ENCODE results near the gene GADD45A. TPM values are rescaled to one million over a fixed set of nuclear protein-coding genes. Genes with fewer than 3 reads are reported as not detected.
A peak's percentile ranks its signal among the peaks of the same experiment; 100 is the strongest.

The GADD45A gene
- polyA plus RNA-seq, 1 donor (not counting 4 experiments of a cell fraction or from before 2014, with no cell fraction given): 151 TPM

DNA sequence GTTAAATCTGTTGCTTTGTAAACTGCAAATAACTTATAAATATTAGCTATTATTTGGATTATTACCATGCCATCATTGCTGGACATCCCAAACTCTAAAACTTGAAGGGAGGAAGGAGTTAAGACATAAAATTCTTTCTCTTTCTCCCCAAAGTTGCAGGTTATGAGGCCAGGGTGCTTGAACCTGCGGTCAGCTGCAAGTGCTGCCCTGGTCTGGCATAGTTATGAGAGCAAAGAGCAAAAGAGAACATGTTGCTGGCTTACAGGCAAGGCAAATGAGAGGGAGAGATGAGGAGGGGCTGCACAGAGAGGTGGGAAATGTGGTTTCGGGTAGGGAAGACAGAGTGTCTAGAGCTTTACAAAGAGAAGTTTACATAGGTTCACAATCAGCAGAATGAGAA, 30.8 kb downstream of the GADD45A start:
- H3K27me3 ChIP-seq (ENCODE audit: control insufficient read depth, extremely low read depth, insufficient read depth, low read length): no peaks in the 10 kb centered on the region
- TF ChIP-seq, protein P1, sequence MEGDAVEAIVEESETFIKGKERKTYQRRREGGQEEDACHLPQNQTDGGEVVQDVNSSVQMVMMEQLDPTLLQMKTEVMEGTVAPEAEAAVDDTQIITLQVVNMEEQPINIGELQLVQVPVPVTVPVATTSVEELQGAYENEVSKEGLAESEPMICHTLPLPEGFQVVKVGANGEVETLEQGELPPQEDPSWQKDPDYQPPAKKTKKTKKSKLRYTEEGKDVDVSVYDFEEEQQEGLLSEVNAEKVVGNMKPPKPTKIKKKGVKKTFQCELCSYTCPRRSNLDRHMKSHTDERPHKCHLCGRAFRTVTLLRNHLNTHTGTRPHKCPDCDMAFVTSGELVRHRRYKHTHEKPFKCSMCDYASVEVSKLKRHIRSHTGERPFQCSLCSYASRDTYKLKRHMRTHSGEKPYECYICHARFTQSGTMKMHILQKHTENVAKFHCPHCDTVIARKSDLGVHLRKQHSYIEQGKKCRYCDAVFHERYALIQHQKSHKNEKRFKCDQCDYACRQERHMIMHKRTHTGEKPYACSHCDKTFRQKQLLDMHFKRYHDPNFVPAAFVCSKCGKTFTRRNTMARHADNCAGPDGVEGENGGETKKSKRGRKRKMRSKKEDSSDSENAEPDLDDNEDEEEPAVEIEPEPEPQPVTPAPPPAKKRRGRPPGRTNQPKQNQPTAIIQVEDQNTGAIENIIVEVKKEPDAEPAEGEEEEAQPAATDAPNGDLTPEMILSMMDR (optimal IDR thresholded peaks at IDR 0.05 in 1 of 3, IDR thresholded peaks at IDR 0.05 in 1 of 3, conservative IDR thresholded peaks at IDR 0.05 in 1 of 3; ENCODE audit: extremely low read depth in 1 of 3, insufficient read depth in 2 of 3, low read length in 3 of 3): no peak
- no peak for TF ChIP-seq EZH2 (IDR thresholded peaks at IDR 0.05; ENCODE audit: low read length)
- H3K36me3 ChIP-seq (ENCODE audit: control insufficient read depth in 2 of 2, extremely low read depth in 1 of 2, insufficient read depth in 2 of 2, low read length in 2 of 2): peaks cover 0 to 3% of the 10 kb centered on the region in 2 experiments
- H3K9ac ChIP-seq (ENCODE audit: control insufficient read depth, extremely low read depth, insufficient read depth, low read length): no peak overlapping the region
- no peaks in the 10 kb centered on the region for H3K9me3 ChIP-seq (ENCODE audit: control insufficient read depth, low read depth, low read length)
- FAIRE-seq (no peak), DNase-seq (ENCODE audit: low read depth, low spot score) (no peak)
- no peak overlapping the region for H3K4me3 ChIP-seq (ENCODE audit: control insufficient read depth in 2 of 3, extremely low read depth in 1 of 3, insufficient read depth in 2 of 3, low read depth in 1 of 3, low read length in 3 of 3)
- H3K4me1 ChIP-seq (ENCODE audit: control insufficient read depth, extremely low read depth, insufficient read depth, low read length): peaks cover 58% of the 10 kb centered on the region
- H3K9me1 ChIP-seq (ENCODE audit: control insufficient read depth, extremely low read depth, insufficient read depth, low read length): no peaks in the 10 kb centered on the region
- H4K20me1 ChIP-seq (ENCODE audit: control insufficient read depth, extremely low read depth, insufficient read depth, low read length): no peaks in the 10 kb centered on the region
- no peak overlapping the region for H3K27ac ChIP-seq (ENCODE audit: control insufficient read depth, insufficient read depth, low read length)
- H2AFZ ChIP-seq (ENCODE audit: control insufficient read depth, low read length): no peak overlapping the region
- H3K79me2 ChIP-seq (ENCODE audit: control insufficient read depth, insufficient read depth, low read length): peaks cover 32% of the 10 kb centered on the region
- no peak overlapping the region for H3K4me2 ChIP-seq (ENCODE audit: control insufficient read depth, extremely low read depth, insufficient read depth, low read depth, low read length)
- dilution Hi-C loops (cut with MboI; ENCODE audit: extremely low pct_ligation_motif_present, low sequenced_read_pairs): no loop called here

- no peak for DNase-seq (ENCODE audit: low read depth, low spot score)
- Histone ChIP-seq H3K4me1 (ENCODE audit: control insufficient read depth, extremely low read depth, insufficient read depth, low read length) (peaks cover 51% of the 10 kb centered on the region), H3K9me3 (ENCODE audit: control insufficient read depth, low read depth, low read length) (no peaks in the 10 kb centered on the region), H4K20me1 (ENCODE audit: control insufficient read depth, extremely low read depth, insufficient read depth, low read length) (no peaks in the 10 kb centered on the region), H2AFZ (ENCODE audit: control insufficient read depth, low read length) (no peak overlapping the region), H3K4me2 (ENCODE audit: control insufficient read depth, extremely low read depth, insufficient read depth, low read depth, low read length) (peak overlapping the region; percentile 18), H3K9ac (ENCODE audit: control insufficient read depth, extremely low read depth, insufficient read depth, low read length) (peak overlapping the region; percentile 16), H3K9me1 (ENCODE audit: control insufficient read depth, extremely low read depth, insufficient read depth, low read length) (no peaks in the 10 kb centered on the region), H3K36me3 (ENCODE audit: control insufficient read depth in 2 of 2, extremely low read depth in 1 of 2, insufficient read depth in 2 of 2, low read length in 2 of 2) (peaks cover 0 to 6% of the 10 kb centered on the region in 2 experiments), H3K4me3 (ENCODE audit: control insufficient read depth in 2 of 3, extremely low read depth in 1 of 3, insufficient read depth in 2 of 3, low read depth in 1 of 3, low read length in 3 of 3) (no peak overlapping the region), H3K27me3 (ENCODE audit: control insufficient read depth, extremely low read depth, insufficient read depth, low read length) (no peaks in the 10 kb centered on the region), H3K27ac (ENCODE audit: control insufficient read depth, insufficient read depth, low read length) (peak overlapping the region; percentile 45), H3K79me2 (ENCODE audit: control insufficient read depth, insufficient read depth, low read length) (peaks cover 42% of the 10 kb centered on the region)
- peak; percentile 49 for FAIRE-seq
- no peak for TF ChIP-seq EZH2 (IDR thresholded peaks at IDR 0.05; ENCODE audit: low read length)
- TF ChIP-seq, protein P1 (optimal IDR thresholded peaks at IDR 0.05 in 1 of 3, IDR thresholded peaks at IDR 0.05 in 1 of 3, conservative IDR thresholded peaks at IDR 0.05 in 1 of 3; ENCODE audit: extremely low read depth in 1 of 3, insufficient read depth in 2 of 3, low read length in 3 of 3): no peak
- dilution Hi-C loops (cut with MboI; ENCODE audit: extremely low pct_ligation_motif_present, low sequenced_read_pairs): no loop called here
These were observed 31.8 kb downstream of the GADD45A start for GRCh38 chr1:67716800-67717199.

Measured in keratinocyte (primary cell).